Measurements from ENCODE around the gene USB1. TPM values are rescaled to one million over a fixed set of nuclear protein-coding genes. Genes with fewer than 3 reads are reported as not detected.

USB1 gene
- total RNA-seq, 1 experiment from 2014 or later, result 66.0 TPM

- H3K4me2 ChIP-seq, result no peak overlapping the region
- no peak for TF ChIP-seq EZH2 (IDR thresholded peaks at IDR 0.05; ENCODE audit: low read depth)
- TF ChIP-seq, protein P1, sequence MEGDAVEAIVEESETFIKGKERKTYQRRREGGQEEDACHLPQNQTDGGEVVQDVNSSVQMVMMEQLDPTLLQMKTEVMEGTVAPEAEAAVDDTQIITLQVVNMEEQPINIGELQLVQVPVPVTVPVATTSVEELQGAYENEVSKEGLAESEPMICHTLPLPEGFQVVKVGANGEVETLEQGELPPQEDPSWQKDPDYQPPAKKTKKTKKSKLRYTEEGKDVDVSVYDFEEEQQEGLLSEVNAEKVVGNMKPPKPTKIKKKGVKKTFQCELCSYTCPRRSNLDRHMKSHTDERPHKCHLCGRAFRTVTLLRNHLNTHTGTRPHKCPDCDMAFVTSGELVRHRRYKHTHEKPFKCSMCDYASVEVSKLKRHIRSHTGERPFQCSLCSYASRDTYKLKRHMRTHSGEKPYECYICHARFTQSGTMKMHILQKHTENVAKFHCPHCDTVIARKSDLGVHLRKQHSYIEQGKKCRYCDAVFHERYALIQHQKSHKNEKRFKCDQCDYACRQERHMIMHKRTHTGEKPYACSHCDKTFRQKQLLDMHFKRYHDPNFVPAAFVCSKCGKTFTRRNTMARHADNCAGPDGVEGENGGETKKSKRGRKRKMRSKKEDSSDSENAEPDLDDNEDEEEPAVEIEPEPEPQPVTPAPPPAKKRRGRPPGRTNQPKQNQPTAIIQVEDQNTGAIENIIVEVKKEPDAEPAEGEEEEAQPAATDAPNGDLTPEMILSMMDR (conservative IDR thresholded peaks at IDR 0.05), result no peak
Measured at GRCh38 chr16:57987441-57988177, 13.6 kb upstream of the USB1 start.

DNA sequence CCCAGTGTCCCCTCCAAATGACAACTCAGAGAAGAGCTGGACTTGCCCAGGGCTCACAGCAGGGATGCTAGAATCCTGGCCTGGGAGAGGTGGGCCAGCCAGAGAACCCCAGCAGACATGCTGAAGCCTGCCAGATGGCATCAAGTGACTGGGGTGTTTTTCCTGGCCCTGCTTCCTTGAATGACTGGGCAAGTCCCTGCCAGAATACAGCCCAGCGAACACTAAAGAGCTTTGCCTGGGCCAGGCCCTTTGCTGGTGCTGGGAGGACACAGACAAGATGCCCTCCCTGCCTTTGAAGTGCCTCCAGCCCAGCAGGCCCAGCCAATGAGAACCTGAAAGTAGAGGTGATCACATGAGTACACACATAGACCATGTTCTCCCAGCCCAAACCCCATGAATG lies 12.3 kb upstream of the USB1 start:
- no peaks in the 10 kb centered on the region for H3K9me2 ChIP-seq (ENCODE audit: insufficient read depth)
- DNase-seq, result peak; percentile 51 to 58
- POLR2A ChIA-PET (ENCODE audit: unreplicated experiment), result interaction anchor here (0.6 kb wide), 1 partner anchor 182 kb away, joined by 3 read pairs; no protein-coding TSS in a partner anchor
- no peak overlapping the region for H3K4me2 ChIP-seq
- intact Hi-C loops (cut with micrococcal nuclease; ENCODE audit: unreplicated experiment), result no loop called here
- no TSS peak for BruUV-seq (replicated peaks)
- H3K79me2 ChIP-seq (ENCODE audit: low read depth), result no peaks in the 10 kb centered on the region; the same call in 1 of the 2 replicates
- 0 out of 2 replicates have a peak overlapping the region, but pooled peaks have one; percentile 9 for H3K27ac ChIP-seq
- peaks cover 33% of the 10 kb centered on the region for H3K4me1 ChIP-seq (replicated peaks; ENCODE audit: insufficient read depth)
- no peaks in the 10 kb centered on the region for H3K9me3 ChIP-seq (ENCODE audit: insufficient read depth, low read depth)
- H3K27me3 ChIP-seq (ENCODE audit: insufficient read depth, low read depth), result no peaks in the 10 kb centered on the region
- no peaks in the 10 kb centered on the region for H4K20me1 ChIP-seq (ENCODE audit: insufficient read depth)
- peaks cover 25% of the 10 kb centered on the region for H3F3A ChIP-seq (ENCODE audit: insufficient read depth, low read depth)
- H2AFZ ChIP-seq, result no peak overlapping the region
- no peaks in the 10 kb centered on the region; the same call in 1 of the 2 replicates for H3K36me3 ChIP-seq (ENCODE audit: low read depth)
- no peak overlapping the region for H3K4me3 ChIP-seq
- no peak for TF ChIP-seq EZH2 (IDR thresholded peaks at IDR 0.05; ENCODE audit: low read depth)
- TF ChIP-seq, protein P1 (conservative IDR thresholded peaks at IDR 0.05), result no peak
- CTCF ChIA-PET, result no interaction called here

More at GRCh38 chr16:57987441-57988177, 13.6 kb upstream of the USB1 start:
- no peak overlapping the region for H3K4me3 ChIP-seq
- POLR2A ChIA-PET (ENCODE audit: unreplicated experiment), result interaction anchor here (0.6 kb wide), 1 partner anchor 29 kb away, joined by 3 read pairs; no protein-coding TSS in a partner anchor
- H3K9me2 ChIP-seq (ENCODE audit: insufficient read depth), result no peaks in the 10 kb centered on the region
- H3K79me2 ChIP-seq (ENCODE audit: low read depth), result no peaks in the 10 kb centered on the region
- peaks cover 14% of the 10 kb centered on the region for H3F3A ChIP-seq (ENCODE audit: insufficient read depth, low read depth)
- H3K4me1 ChIP-seq (replicated peaks; ENCODE audit: insufficient read depth), result peaks cover 19% of the 10 kb centered on the region
- H2AFZ ChIP-seq, result no peak overlapping the region
- H3K27ac ChIP-seq, result no peak overlapping the region
- BruUV-seq (replicated peaks), result no TSS peak
- CTCF ChIA-PET, result no interaction called here
- H3K27me3 ChIP-seq (ENCODE audit: insufficient read depth, low read depth), result no peaks in the 10 kb centered on the region
- no peak for DNase-seq
- H3K36me3 ChIP-seq (ENCODE audit: low read depth), result no peaks in the 10 kb centered on the region
- intact Hi-C loops (cut with micrococcal nuclease; ENCODE audit: unreplicated experiment), result no loop called here
- H3K9me3 ChIP-seq (ENCODE audit: insufficient read depth, low read depth), result no peaks in the 10 kb centered on the region
- no peaks in the 10 kb centered on the region for H4K20me1 ChIP-seq (ENCODE audit: insufficient read depth)

GRCh38 chr16:57991551-57992059 lies 9.6 kb upstream of the USB1 start:
- H3K27ac ChIP-seq, result peak overlapping the region; percentile 96
- BruUV-seq (replicated peaks), result no TSS peak
- POLR2A ChIA-PET (ENCODE audit: unreplicated experiment), result no interaction called here
- peaks cover 53% of the 10 kb centered on the region for H3K4me1 ChIP-seq (replicated peaks; ENCODE audit: insufficient read depth)
- intact Hi-C loops (cut with micrococcal nuclease; ENCODE audit: unreplicated experiment), result loop anchor here (2.0 kb wide), 1 partner anchor 33 kb away; no protein-coding TSS in a partner anchor
- H3F3A ChIP-seq (ENCODE audit: insufficient read depth, low read depth), result peaks cover 33% of the 10 kb centered on the region
- DNase-seq, result no peak
- no peaks in the 10 kb centered on the region for H3K9me3 ChIP-seq (ENCODE audit: insufficient read depth, low read depth)
- no peak overlapping the region for H3K4me2 ChIP-seq
- H3K79me2 ChIP-seq (ENCODE audit: low read depth), result peaks cover 16% of the 10 kb centered on the region
- H2AFZ ChIP-seq, result no peak overlapping the region
- TF ChIP-seq EZH2 (IDR thresholded peaks at IDR 0.05; ENCODE audit: low read depth), result no peak
- TF ChIP-seq, protein P1 (conservative IDR thresholded peaks at IDR 0.05), result no peak
- H3K27me3 ChIP-seq (ENCODE audit: insufficient read depth, low read depth), result no peaks in the 10 kb centered on the region
- CTCF ChIA-PET, result no interaction called here
- H3K4me3 ChIP-seq, result no peak overlapping the region
- H4K20me1 ChIP-seq (ENCODE audit: insufficient read depth), result no peaks in the 10 kb centered on the region
- no peaks in the 10 kb centered on the region for H3K9me2 ChIP-seq (ENCODE audit: insufficient read depth)
- peaks cover 8% of the 10 kb centered on the region; the same call in 1 of the 2 replicates for H3K36me3 ChIP-seq (ENCODE audit: low read depth)
